ENCODE data around the gene CEBPA. TPM values are rescaled to one million over a fixed set of nuclear protein-coding genes. Genes with fewer than 3 reads are reported as not detected.

The CEBPA gene
- total and polyA plus RNA-seq, 8 donors, result 4.4 to 18.7 (median 8.2) TPM

DNA sequence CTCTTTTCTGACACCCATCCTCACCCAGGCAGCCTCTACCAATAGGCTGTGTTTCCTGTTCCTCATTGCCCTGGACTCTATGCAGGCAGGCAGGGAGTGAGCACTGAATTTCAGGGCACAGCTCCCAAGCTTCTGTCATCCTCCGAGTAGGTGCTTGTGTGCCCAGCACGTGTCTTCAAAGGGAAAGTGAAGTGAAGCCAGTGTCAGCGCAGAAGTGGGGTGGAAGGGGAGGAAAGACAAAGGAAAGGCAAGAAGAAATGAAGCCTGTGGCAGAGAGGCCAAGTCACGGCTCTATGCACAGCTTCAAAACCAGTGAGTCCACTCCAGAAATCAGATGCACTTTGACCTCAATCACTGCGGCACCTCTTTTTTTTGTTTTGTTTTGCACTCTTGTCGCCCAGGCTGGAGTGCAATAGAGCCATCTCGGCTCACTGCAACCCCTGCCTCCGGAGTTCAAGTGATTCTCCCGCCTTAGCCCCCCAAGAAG is 16.9 kb downstream of the CEBPA start:
- FAIRE-seq, result no peak
- intact Hi-C loops (cut with DNase I), result no loop called here
- 69 to 73% methylated on average over 9 of the region's 9 CpGs for WGBS, 2 donors

DNA sequence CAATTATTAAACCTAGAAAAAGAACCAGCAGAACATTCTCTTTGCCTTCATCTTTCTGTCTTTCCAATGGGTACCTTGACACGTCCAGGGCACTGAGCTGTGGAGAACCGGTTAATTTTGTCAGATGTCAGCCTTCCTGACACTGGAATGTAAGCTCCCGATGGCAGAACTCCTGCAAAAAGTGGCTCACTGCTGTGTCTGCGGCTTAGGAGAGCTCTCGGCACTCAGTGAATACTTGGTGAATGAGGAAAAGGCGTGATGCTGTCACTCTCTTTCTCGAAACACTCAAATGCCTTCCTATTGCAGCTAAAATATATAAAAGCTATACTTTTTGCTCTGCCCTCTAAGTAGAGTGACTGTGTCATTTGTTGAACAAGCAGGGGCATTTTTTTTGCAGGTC is 17.6 kb downstream of the CEBPA start:
- TF ChIP-seq, protein P1, sequence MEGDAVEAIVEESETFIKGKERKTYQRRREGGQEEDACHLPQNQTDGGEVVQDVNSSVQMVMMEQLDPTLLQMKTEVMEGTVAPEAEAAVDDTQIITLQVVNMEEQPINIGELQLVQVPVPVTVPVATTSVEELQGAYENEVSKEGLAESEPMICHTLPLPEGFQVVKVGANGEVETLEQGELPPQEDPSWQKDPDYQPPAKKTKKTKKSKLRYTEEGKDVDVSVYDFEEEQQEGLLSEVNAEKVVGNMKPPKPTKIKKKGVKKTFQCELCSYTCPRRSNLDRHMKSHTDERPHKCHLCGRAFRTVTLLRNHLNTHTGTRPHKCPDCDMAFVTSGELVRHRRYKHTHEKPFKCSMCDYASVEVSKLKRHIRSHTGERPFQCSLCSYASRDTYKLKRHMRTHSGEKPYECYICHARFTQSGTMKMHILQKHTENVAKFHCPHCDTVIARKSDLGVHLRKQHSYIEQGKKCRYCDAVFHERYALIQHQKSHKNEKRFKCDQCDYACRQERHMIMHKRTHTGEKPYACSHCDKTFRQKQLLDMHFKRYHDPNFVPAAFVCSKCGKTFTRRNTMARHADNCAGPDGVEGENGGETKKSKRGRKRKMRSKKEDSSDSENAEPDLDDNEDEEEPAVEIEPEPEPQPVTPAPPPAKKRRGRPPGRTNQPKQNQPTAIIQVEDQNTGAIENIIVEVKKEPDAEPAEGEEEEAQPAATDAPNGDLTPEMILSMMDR (IDR thresholded peaks at IDR 0.05), result no peak

More for the DNA sequence above, 16.9 kb downstream of the CEBPA start:
- peak in 1 of 4 donors; percentile 25 for ATAC-seq
- TF ChIP-seq, protein P1 (IDR thresholded peaks at IDR 0.05), result no peak
- H3K4me3 ChIP-seq, result no peak overlapping the region
- no peaks in the 10 kb centered on the region for H3K9me3 ChIP-seq
- no peaks in the 10 kb centered on the region for H3K4me1 ChIP-seq
- H3K27me3 ChIP-seq, result no peaks in the 10 kb centered on the region
- peak in 1 of 6 donors; percentile 3 for DNase-seq
- H3K27ac ChIP-seq, result no peak overlapping the region
- no peaks in the 10 kb centered on the region for H3K36me3 ChIP-seq

DNA sequence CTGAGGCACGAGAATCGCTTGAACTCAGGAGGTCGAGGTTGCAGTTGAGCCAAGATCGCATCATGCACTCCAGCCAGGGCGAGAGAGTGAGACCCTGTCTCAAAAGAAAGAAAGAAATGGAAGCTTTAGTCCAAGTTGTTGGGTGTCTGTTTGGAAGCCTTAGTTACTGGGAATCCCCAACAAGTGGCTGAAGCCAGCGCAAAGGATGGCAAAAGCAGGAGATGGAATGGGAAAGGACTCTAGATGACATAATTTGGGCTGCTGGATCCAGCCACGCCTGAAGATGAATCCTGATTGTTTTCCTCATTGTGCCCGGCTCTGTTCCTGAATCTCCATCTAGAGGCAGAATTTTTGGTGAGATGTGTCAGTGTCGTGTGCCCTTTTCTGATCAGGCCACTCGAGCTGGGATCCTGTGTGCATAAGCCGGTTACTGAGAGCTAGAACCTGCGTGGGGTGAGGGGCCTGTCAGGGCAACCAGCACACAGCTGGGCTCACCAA is 18.1 kb downstream of the CEBPA start:
- WGBS, 2 donors, result 93 to 95% methylated on average over 12 of the region's 12 CpGs
- Histone ChIP-seq H3K9me3 (no peaks in the 10 kb centered on the region), H3K4me3 (no peak overlapping the region), H3K4me1 (no peaks in the 10 kb centered on the region), H3K27ac (no peak overlapping the region), H3K36me3 (no peaks in the 10 kb centered on the region), H3K27me3 (no peaks in the 10 kb centered on the region)
- FAIRE-seq (no peak), ATAC-seq (no peak), DNase-seq (peak in 1 of 6 donors; percentile 18)
- TF ChIP-seq, protein P1 (IDR thresholded peaks at IDR 0.05), result no peak
- intact Hi-C loops (cut with DNase I), result no loop called here

More for the DNA sequence above, 17.6 kb downstream of the CEBPA start:
- Histone ChIP-seq H3K4me3 (no peak overlapping the region), H3K4me1 (no peaks in the 10 kb centered on the region), H3K9me3 (no peaks in the 10 kb centered on the region), H3K27me3 (no peaks in the 10 kb centered on the region), H3K36me3 (no peaks in the 10 kb centered on the region), H3K27ac (no peak overlapping the region)
- WGBS, 2 donors, result 82 to 90% methylated on average over 7 of the region's 7 CpGs
- ATAC-seq (no peak), DNase-seq (no peak), FAIRE-seq (no peak)
- intact Hi-C loops (cut with DNase I), result no loop called here

- intact Hi-C loops (cut with DNase I), result no loop called here
- Histone ChIP-seq H3K36me3 (no peaks in the 10 kb centered on the region), H3K4me1 (no peaks in the 10 kb centered on the region), H3K4me3 (no peak overlapping the region), H3K27me3 (no peaks in the 10 kb centered on the region), H3K9me3 (no peaks in the 10 kb centered on the region), H3K27ac (no peak overlapping the region)
- FAIRE-seq, result no peak
- WGBS, 2 donors, result 87 to 96% methylated on average over 6 of the region's 6 CpGs
- TF ChIP-seq, protein P1 (IDR thresholded peaks at IDR 0.05), result no peak
- no peak for DNase-seq
- ATAC-seq, result no peak
These were observed 18.7 kb downstream of the CEBPA start for GRCh38 chr19:33283589-33283988.

- H3K4me1 ChIP-seq, result no peaks in the 10 kb centered on the region
- WGBS, 2 donors, result 76 to 81% methylated on average over 14 of the region's 14 CpGs
- H3K27ac ChIP-seq, result no peak overlapping the region
- no peaks in the 10 kb centered on the region for H3K36me3 ChIP-seq
- no peak overlapping the region for H3K4me3 ChIP-seq
- no peaks in the 10 kb centered on the region for H3K9me3 ChIP-seq
- H3K27me3 ChIP-seq, result no peaks in the 10 kb centered on the region
- DNase-seq, result peak in 2 of 6 donors; percentile 8 to 34
- FAIRE-seq, result no peak
- intact Hi-C loops (cut with DNase I), result no loop called here
- TF ChIP-seq, protein P1 (IDR thresholded peaks at IDR 0.05), result no peak
- ATAC-seq, result peak in 1 of 4 donors; percentile 11
These were observed 20.2 kb downstream of the CEBPA start for GRCh38 chr19:33282036-33282671.
